A549 (cell line): Measurements from ENCODE around the gene BCL2L1. TPM values are rescaled to one million over a fixed set of nuclear protein-coding genes. Genes with fewer than 3 reads are reported as not detected.

Experiments
- ATAC-seq, 2 experiments: fragments of 200-7000 bp in 1 of 2; fragments of >200 bp in 1 of 2; cut with Nextera tagmentation in 1 of 2; cut with Tn5 transposase in 1 of 2; 3 replicates each; pipeline versions ENCODE4 v1.8.0 to v1.9.1; 2018 to 2020; ENCODE audit warnings: mild to moderate bottlenecking in 1 of 2, moderate library complexity in 1 of 2
- CTCF ChIA-PET: fragments of 300-600 bp; sonication (Branson Sonifier 250); formaldehyde crosslinking; extraction: SDS; loops from one replicate; lab custom pipeline; 2021; ENCODE audit warnings: antibody characterized with exemption, inconsistent platforms; lab: Yijun Ruan, JAX
- POLR2A ChIA-PET: fragments of 350-600 bp; formaldehyde crosslinking; extraction: SDS; loops from one replicate; lab custom pipeline; 2021; ENCODE audit warnings: antibody characterized with exemption, inconsistent platforms; lab: Yijun Ruan, JAX
- DNase-seq, 2 experiments: peaks; one replicate each; pipeline versions ENCODE4 v3.0.0 to v3.0.0-alpha.2; 2011 to 2016; ENCODE audit warnings: low read depth in 1 of 2, low spot score in 1 of 2
- FAIRE-seq: peaks from 2 replicates; lab custom pipeline; 2011; peaks lifted over from hg19 to GRCh38; lab: Jason Lieb, UNC
- H3K27ac ChIP-seq, 2 experiments: fragments of >200 bp; sonication (Bioruptor Twin); formaldehyde crosslinking; 3 replicates each; pipeline ENCODE4 v1.5.1; 2016 to 2017
- H3K4me1 ChIP-seq: fragments of >200 bp; sonication (Bioruptor Twin); formaldehyde crosslinking; 3 replicates; pipeline ENCODE4 v1.6.1; 2016
- H3K4me2 ChIP-seq: fragments of >200 bp; sonication (Bioruptor Twin); formaldehyde crosslinking; 3 replicates; pipeline ENCODE4 v1.6.1; 2016
- H3K4me3 ChIP-seq: fragments of >200 bp; sonication (Bioruptor Twin); formaldehyde crosslinking; 3 replicates; pipeline ENCODE4 v1.5.1; 2016
- H3K9me3 ChIP-seq: fragments of >200 bp; sonication (Bioruptor Twin); formaldehyde crosslinking; 3 replicates; pipeline ENCODE4 v1.6.1; 2016
- BHLHE40 ChIP-seq: IDR thresholded peaks from 2 replicates; pipeline ENCODE4 v1.6.1; 2012; ENCODE audit warnings: low read depth, low read length, inconsistent platforms
- CEBPB ChIP-seq, 2 experiments: fragments of >200 bp in 1 of 2; sonication (Bioruptor Twin) in 1 of 2; formaldehyde crosslinking in 1 of 2; IDR thresholded peaks; 2 replicates each; pipeline ENCODE4 v1.6.1; 2012 to 2016
- CHD2 ChIP-seq: fragments of 150-350 bp; IDR thresholded peaks from 2 replicates; pipeline ENCODE4 v1.6.1; 2014; ENCODE audit warnings: low read length; ENCODE audit not compliant: partially characterized antibody
- EHF ChIP-seq: fragments of 250-450 bp; sonication (Bioruptor Pico); IDR thresholded peaks from 2 replicates; pipeline ENCODE4 v1.5.0; 2020; ENCODE audit warnings: mild to moderate bottlenecking
- EP300 ChIP-seq, 2 experiments: fragments of >200 bp; sonication (Bioruptor Twin); formaldehyde crosslinking; IDR thresholded peaks; 2 replicates in 1 of 2; 3 replicates in 1 of 2; pipeline ENCODE4 v1.6.1; 2016 to 2017
- FOSL2 ChIP-seq, 2 experiments: fragments of 450-650 bp in 1 of 2; fragments of >200 bp in 1 of 2; sonication (Bioruptor Twin) in 1 of 2; formaldehyde crosslinking; IDR thresholded peaks; 2 replicates each; pipeline versions ENCODE4 v1.5.0 to v1.6.1; 2016 to 2020; ENCODE audit warnings: mild to moderate bottlenecking in 1 of 2, moderate library complexity in 1 of 2
- JUN ChIP-seq, 2 experiments: fragments of >200 bp; sonication (Bioruptor Twin); formaldehyde crosslinking; IDR thresholded peaks; 2 replicates in 1 of 2; 3 replicates in 1 of 2; pipeline ENCODE4 v1.6.1; 2016 to 2017
- JUNB ChIP-seq: fragments of >200 bp; sonication (Bioruptor Twin); formaldehyde crosslinking; IDR thresholded peaks from 2 replicates; pipeline ENCODE4 v1.6.1; 2016
- KDM5A ChIP-seq: fragments of 200-600 bp; sonication (generic); IDR thresholded peaks from 2 replicates; pipeline ENCODE4 v1.6.1; 2016; ENCODE audit warnings: antibody characterized with exemption, mild to moderate bottlenecking
- POLR2AphosphoS2 ChIP-seq: conservative IDR thresholded peaks from 2 replicates; pipeline ENCODE4 v1.6.1; 2012; ENCODE audit warnings: low read length, improper control_type of control experiment, inconsistent platforms
- RCOR1 ChIP-seq: fragments of 150-350 bp; IDR thresholded peaks from 2 replicates; pipeline ENCODE4 v1.6.1; 2014; ENCODE audit warnings: antibody characterized with exemption, low read length, low read depth
- SMC3 ChIP-seq: fragments of >200 bp; sonication (Bioruptor Twin); formaldehyde crosslinking; IDR thresholded peaks from 3 replicates; pipeline ENCODE4 v1.6.1; 2018; ENCODE audit warnings: inconsistent platforms
- SREBF2 ChIP-seq: fragments of 450-650 bp; IDR thresholded peaks from 2 replicates; pipeline ENCODE4 v1.6.1; 2014; ENCODE audit warnings: mild to moderate bottlenecking, moderate library complexity
- TFCP2L1 ChIP-seq: fragments of 250-450 bp; sonication (Bioruptor Pico); IDR thresholded peaks from 2 replicates; pipeline ENCODE4 v1.5.0; 2021; ENCODE audit warnings: mild to moderate bottlenecking
- ZC3H11A ChIP-seq: fragments of 450-650 bp; IDR thresholded peaks from 2 replicates; pipeline ENCODE4 v1.6.1; 2014; ENCODE audit warnings: antibody characterized with exemption, mild to moderate bottlenecking
- WGBS: methylation state at CpG from one replicate; pipeline ENCODE4 v1.1.6; 2017; ENCODE audit errors: missing lambda C conversion rate; 5-methylcytosine and 5-hydroxymethylcytosine counted together
- polyA plus RNA-seq, 4 experiments: library from polyadenylated mRNA; depleted of rRNA in 3 of 4; stranded (reverse); fragments of >200 nt; fragmentation: RNase III in 1 of 4; extraction: RNeasy Plus Mini Kit Qiagen cat#74134 plus additional on column Dnase treatment in 1 of 4; gene quantifications; 2 replicates in 3 of 4; 3 replicates in 1 of 4; pipeline ENCODE4 v1.2.3, GENCODE V29; 2011 to 2017
- TF ChIP-seq, protein P1 (sequence below): fragments of >200 bp; sonication (Bioruptor Twin); formaldehyde crosslinking; IDR thresholded peaks from 3 replicates; pipeline ENCODE4 v1.5.1; 2016
- TF ChIP-seq, protein P2 (sequence below): fragments of 250-450 bp; sonication (Bioruptor Pico); IDR thresholded peaks from 2 replicates; pipeline ENCODE4 v1.5.0; 2021; ENCODE audit warnings: mild to moderate bottlenecking, moderate library complexity, borderline replicate concordance
- TF ChIP-seq, protein P3 (sequence below): IDR thresholded peaks from 2 replicates; pipeline ENCODE4 v1.6.1; 2012

Gene BCL2L1
- polyA plus RNA-seq, 2 of the 4 experiments (the other 2 are of a cell fraction), result 154 to 178 TPM

- DNase-seq (no peak), ATAC-seq (no peak), FAIRE-seq (no peak)
- ChIA-PET POLR2A (interaction anchor here (1.3 kb wide), 1 partner anchor 9 kb away, joined by 5 read pairs; no protein-coding TSS in a partner anchor), CTCF (interaction anchor here (1.2 to 16.4 kb wide), 6 partner anchors 11 to 105 kb away, joined by 3 to 489 read pairs (median 6); partner anchors contain the start of gene BCL2L1)
- TF ChIP-seq EP300 (IDR thresholded peaks at IDR 0.05), result no peak
- TF ChIP-seq SREBF2, result no peak
- no peak for TF ChIP-seq RCOR1
- no peak for TF ChIP-seq CEBPB (IDR thresholded peaks at IDR 0.05)
- TF ChIP-seq, protein P1, sequence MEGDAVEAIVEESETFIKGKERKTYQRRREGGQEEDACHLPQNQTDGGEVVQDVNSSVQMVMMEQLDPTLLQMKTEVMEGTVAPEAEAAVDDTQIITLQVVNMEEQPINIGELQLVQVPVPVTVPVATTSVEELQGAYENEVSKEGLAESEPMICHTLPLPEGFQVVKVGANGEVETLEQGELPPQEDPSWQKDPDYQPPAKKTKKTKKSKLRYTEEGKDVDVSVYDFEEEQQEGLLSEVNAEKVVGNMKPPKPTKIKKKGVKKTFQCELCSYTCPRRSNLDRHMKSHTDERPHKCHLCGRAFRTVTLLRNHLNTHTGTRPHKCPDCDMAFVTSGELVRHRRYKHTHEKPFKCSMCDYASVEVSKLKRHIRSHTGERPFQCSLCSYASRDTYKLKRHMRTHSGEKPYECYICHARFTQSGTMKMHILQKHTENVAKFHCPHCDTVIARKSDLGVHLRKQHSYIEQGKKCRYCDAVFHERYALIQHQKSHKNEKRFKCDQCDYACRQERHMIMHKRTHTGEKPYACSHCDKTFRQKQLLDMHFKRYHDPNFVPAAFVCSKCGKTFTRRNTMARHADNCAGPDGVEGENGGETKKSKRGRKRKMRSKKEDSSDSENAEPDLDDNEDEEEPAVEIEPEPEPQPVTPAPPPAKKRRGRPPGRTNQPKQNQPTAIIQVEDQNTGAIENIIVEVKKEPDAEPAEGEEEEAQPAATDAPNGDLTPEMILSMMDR, result no peak
- TF ChIP-seq JUNB, result no peak
- TF ChIP-seq ZC3H11A, result no peak
- no peak for TF ChIP-seq SMC3
- TF ChIP-seq, protein P2, sequence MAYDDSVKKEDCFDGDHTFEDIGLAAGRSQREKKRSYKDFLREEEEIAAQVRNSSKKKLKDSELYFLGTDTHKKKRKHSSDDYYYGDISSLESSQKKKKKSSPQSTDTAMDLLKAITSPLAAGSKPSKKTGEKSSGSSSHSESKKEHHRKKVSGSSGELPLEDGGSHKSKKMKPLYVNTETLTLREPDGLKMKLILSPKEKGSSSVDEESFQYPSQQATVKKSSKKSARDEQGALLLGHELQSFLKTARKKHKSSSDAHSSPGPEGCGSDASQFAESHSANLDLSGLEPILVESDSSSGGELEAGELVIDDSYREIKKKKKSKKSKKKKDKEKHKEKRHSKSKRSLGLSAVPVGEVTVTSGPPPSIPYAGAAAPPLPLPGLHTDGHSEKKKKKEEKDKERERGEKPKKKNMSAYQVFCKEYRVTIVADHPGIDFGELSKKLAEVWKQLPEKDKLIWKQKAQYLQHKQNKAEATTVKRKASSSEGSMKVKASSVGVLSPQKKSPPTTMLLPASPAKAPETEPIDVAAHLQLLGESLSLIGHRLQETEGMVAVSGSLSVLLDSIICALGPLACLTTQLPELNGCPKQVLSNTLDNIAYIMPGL (CRISPR knock-in tag), result no peak
- no peak for TF ChIP-seq BHLHE40
- no peak for TF ChIP-seq EHF (CRISPR knock-in tag)
- TF ChIP-seq CHD2, result no peak
- no peak for TF ChIP-seq FOSL2 (IDR thresholded peaks at IDR 0.05)
- TF ChIP-seq FOSL2 (CRISPR knock-in tag; IDR thresholded peaks at IDR 0.05), result no peak
- TF ChIP-seq, protein P3, sequence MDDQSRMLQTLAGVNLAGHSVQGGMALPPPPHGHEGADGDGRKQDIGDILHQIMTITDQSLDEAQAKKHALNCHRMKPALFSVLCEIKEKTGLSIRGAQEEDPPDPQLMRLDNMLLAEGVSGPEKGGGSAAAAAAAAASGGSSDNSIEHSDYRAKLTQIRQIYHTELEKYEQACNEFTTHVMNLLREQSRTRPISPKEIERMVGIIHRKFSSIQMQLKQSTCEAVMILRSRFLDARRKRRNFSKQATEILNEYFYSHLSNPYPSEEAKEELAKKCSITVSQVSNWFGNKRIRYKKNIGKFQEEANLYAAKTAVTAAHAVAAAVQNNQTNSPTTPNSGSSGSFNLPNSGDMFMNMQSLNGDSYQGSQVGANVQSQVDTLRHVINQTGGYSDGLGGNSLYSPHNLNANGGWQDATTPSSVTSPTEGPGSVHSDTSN, result no peak
- no peak for TF ChIP-seq POLR2AphosphoS2
- TF ChIP-seq KDM5A, result no peak
- no peak overlapping the region for H3K4me3 ChIP-seq
- no peaks in the 10 kb centered on the region for H3K9me3 ChIP-seq
- peak overlapping the region; percentile 73; the same call in 2 of the 3 replicates for H3K4me2 ChIP-seq
- 96% methylated on average over 10 of the region's 10 CpGs for WGBS
- peaks cover 89% of the 10 kb centered on the region for H3K4me1 ChIP-seq
- peak overlapping the region; percentile 84 for H3K27ac ChIP-seq
Measured at GRCh38 chr20:31665753-31666152, 56.9 kb downstream of the BCL2L1 start.

DNA sequence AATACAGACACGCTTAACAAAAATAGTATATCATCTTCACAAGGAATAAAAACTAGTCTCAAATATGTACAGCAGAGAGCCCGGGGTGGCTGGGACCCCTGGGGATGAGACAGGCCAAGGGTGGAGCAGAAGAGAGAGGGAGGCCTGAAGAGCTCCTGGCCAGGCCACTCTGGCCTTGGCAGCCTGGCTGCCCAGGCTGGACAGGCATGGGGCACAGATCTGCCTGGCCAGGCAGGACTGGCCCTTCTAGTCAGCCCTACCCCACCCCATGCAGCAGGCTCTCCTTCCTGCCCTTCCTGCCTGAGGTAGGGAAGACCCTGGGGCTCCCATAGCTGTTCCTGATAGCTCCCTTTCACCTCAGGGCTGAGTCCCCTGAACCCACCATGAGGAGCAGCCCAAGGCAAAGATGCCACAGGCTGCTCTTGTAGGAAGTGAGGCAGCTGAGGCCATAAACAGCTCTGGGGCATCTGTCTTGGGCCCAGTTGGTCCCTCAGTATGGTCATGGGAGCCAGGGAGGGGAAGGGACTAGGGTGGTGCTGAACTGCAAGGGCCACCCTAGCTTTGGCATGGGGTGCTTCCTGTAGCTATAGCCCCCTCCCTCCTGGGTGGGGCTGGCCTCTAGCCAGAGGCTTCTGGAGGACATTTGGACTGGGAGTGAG is 57.8 kb downstream of the BCL2L1 start:
- no peak for TF ChIP-seq TFCP2L1 (CRISPR knock-in tag)
- TF ChIP-seq JUN (IDR thresholded peaks at IDR 0.05), result peak in 1 of 2 experiments; percentile 12; a peak in 2 of 5 replicates
- TF ChIP-seq, all 56 proteins: peak for 1
- no peaks in the 10 kb centered on the region for H3K9me3 ChIP-seq
- 34% methylated on average over 2 of the region's 2 CpGs for WGBS
- DNase-seq, result no peak
- ChIA-PET POLR2A (interaction anchor here (0.8 to 2.2 kb wide), 6 partner anchors 10 to 92 kb away, joined by 3 to 16 read pairs (median 4); partner anchors contain the start of gene BCL2L1), CTCF (interaction anchor here (1.2 to 16.4 kb wide), 15 partner anchors 12 to 104 kb away, joined by 3 to 489 read pairs (median 5); partner anchors contain the start of gene BCL2L1)
- H3K4me2 ChIP-seq, result peak overlapping the region; percentile 73
- peaks cover 85% of the 10 kb centered on the region for H3K4me1 ChIP-seq
- no peak for FAIRE-seq
- H3K27ac ChIP-seq, result peak overlapping the region; percentile 84
- peak overlapping the region; percentile 6; the same call in 1 of the 3 replicates for H3K4me3 ChIP-seq
- peak; percentile 19 to 43; a peak in 4 of 6 replicates for ATAC-seq
